ENCODE results near the gene TBCCD1. TPM values are rescaled to one million over a fixed set of nuclear protein-coding genes. Genes with fewer than 3 reads are reported as not detected.

TBCCD1 gene
- total RNA-seq = 10 to 100 TPM; 16.6 to 17.5 TPM

- CTCF ChIA-PET = interaction anchor here (0.5 to 6.9 kb wide), 6 partner anchors 27 to 624 kb away, joined by 3 to 64 read pairs (median 7); no protein-coding TSS in a partner anchor
- H3K27ac Mint-ChIP-seq = peak within 1 kb of the TSS; percentile 93
These were observed at the start of gene TBCCD1 for GRCh38 chr3:186567072-186567921. Gene TBCCD1, minus strand, starts transcription at chr3:186567339. Its CDS starts 3,010 bp downstream, at chr3:186564329.

GRCh38 chr3:186616299-186616617 lies 49.1 kb upstream of the TBCCD1 start:
- H3K27me3 Mint-ChIP-seq = peaks cover 48% of the 10 kb centered on the region
- CTCF ChIA-PET = interaction anchor here (0.5 to 8.1 kb wide), 45 partner anchors 9 to 672 kb away, joined by 3 to 106 read pairs (median 5); partner anchors contain the start of genes DNAJB11, EIF4A2, HRG and RFC4
- ATAC-seq = no peak
- H3K4me3 Mint-ChIP-seq = no peak overlapping the region
- H3K36me3 Mint-ChIP-seq = no peaks in the 10 kb centered on the region
- H3K9me3 Mint-ChIP-seq (ENCODE audit: low read depth) = no peaks in the 10 kb centered on the region
- H3K27ac Mint-ChIP-seq = no peak overlapping the region
- DNase-seq = no peak
- peaks cover 21% of the 10 kb centered on the region for H3K4me1 Mint-ChIP-seq

More at GRCh38 chr3:186567072-186567921, at the start of gene TBCCD1:
- H3K4me1 Mint-ChIP-seq = peaks cover 52% of the 10 kb centered on the region
- H3K4me3 Mint-ChIP-seq = peak within 1 kb of the TSS; percentile 89
- H3K9me3 Mint-ChIP-seq (ENCODE audit: low read depth) = no peaks in the 10 kb centered on the region
- DNase-seq (peak; percentile 95), ATAC-seq (peak; percentile 57)
- peaks cover 8% of the 10 kb centered on the region for H3K36me3 Mint-ChIP-seq
- H3K27me3 Mint-ChIP-seq = no peaks in the 10 kb centered on the region

- H3K36me3 Mint-ChIP-seq = no peaks in the 10 kb centered on the region
- H3K9me3 Mint-ChIP-seq (ENCODE audit: low read depth) = no peaks in the 10 kb centered on the region
- no peak overlapping the region for H3K27ac Mint-ChIP-seq
- H3K27me3 Mint-ChIP-seq = peaks cover 45% of the 10 kb centered on the region
- DNase-seq = peak; percentile 83
- CTCF ChIA-PET = interaction anchor here (0.7 to 8.1 kb wide), 41 partner anchors 8 to 671 kb away, joined by 3 to 106 read pairs (median 5); partner anchors contain the start of genes DNAJB11, EIF4A2, RFC4 and RPL39L
- peak overlapping the region; percentile 11 for H3K4me3 Mint-ChIP-seq
- ATAC-seq = peak; percentile 70
- H3K4me1 Mint-ChIP-seq = peaks cover 21% of the 10 kb centered on the region
These were observed 47.7 kb upstream of the TBCCD1 start for GRCh38 chr3:186614597-186615483.

GRCh38 chr3:186614266-186614596 lies 47.1 kb upstream of the TBCCD1 start:
- CTCF ChIA-PET = interaction anchor here (0.7 to 8.1 kb wide), 40 partner anchors 9 to 670 kb away, joined by 3 to 106 read pairs (median 5); partner anchors contain the start of genes DNAJB11, EIF4A2, RFC4 and RPL39L
- no peaks in the 10 kb centered on the region for H3K9me3 Mint-ChIP-seq (ENCODE audit: low read depth)
- peak overlapping the region; percentile 11 for H3K4me3 Mint-ChIP-seq
- peaks cover 45% of the 10 kb centered on the region for H3K27me3 Mint-ChIP-seq
- no peak for DNase-seq
- no peak for ATAC-seq
- H3K36me3 Mint-ChIP-seq = no peaks in the 10 kb centered on the region
- peaks cover 21% of the 10 kb centered on the region for H3K4me1 Mint-ChIP-seq
- no peak overlapping the region for H3K27ac Mint-ChIP-seq

GRCh38 chr3:186613637-186614265 lies 46.6 kb upstream of the TBCCD1 start:
- no peak overlapping the region for H3K27ac Mint-ChIP-seq
- no peak overlapping the region for H3K4me3 Mint-ChIP-seq
- no peak for DNase-seq
- no peaks in the 10 kb centered on the region for H3K9me3 Mint-ChIP-seq (ENCODE audit: low read depth)
- H3K36me3 Mint-ChIP-seq = no peaks in the 10 kb centered on the region
- peaks cover 43% of the 10 kb centered on the region for H3K27me3 Mint-ChIP-seq
- CTCF ChIA-PET = interaction anchor here (1.0 to 8.1 kb wide), 22 partner anchors 9 to 630 kb away, joined by 3 to 106 read pairs (median 7); partner anchors contain the start of genes DNAJB11, EIF4A2 and RPL39L
- H3K4me1 Mint-ChIP-seq = peaks cover 21% of the 10 kb centered on the region
- ATAC-seq = no peak

GRCh38 chr3:186612721-186613636 lies 45.8 kb upstream of the TBCCD1 start, which contains the start of gene AHSG:
Gene AHSG, plus strand, starts transcription at chr3:186613060. Its CDS starts 82 bp downstream, at chr3:186613142.
- ATAC-seq = no peak
- Mint-ChIP-seq H3K27ac (no peak within 1 kb of the TSS), H3K27me3 (peaks cover 36% of the 10 kb centered on the region), H3K9me3 (ENCODE audit: low read depth) (no peaks in the 10 kb centered on the region), H3K36me3 (no peaks in the 10 kb centered on the region), H3K4me3 (no peak within 1 kb of the TSS), H3K4me1 (peaks cover 21% of the 10 kb centered on the region)
- DNase-seq = no peak
- CTCF ChIA-PET = interaction anchor here (1.0 to 8.1 kb wide), 7 partner anchors 9 to 214 kb away, joined by 3 to 106 read pairs (median 16); partner anchors contain the start of gene EIF4A2

- CTCF ChIA-PET = interaction anchor here (8.1 kb wide), 1 partner anchor 208 kb away, joined by 106 read pairs; no protein-coding TSS in a partner anchor
- DNase-seq = no peak
These were observed 44.9 kb upstream of the TBCCD1 start for GRCh38 chr3:186612065-186612464.

GRCh38 chr3:186609247-186609868 lies 42.2 kb upstream of the TBCCD1 start:
- Mint-ChIP-seq H3K27ac (no peak overlapping the region), H3K27me3 (peaks cover 23% of the 10 kb centered on the region), H3K9me3 (ENCODE audit: low read depth) (no peaks in the 10 kb centered on the region), H3K4me1 (peaks cover 1% of the 10 kb centered on the region), H3K36me3 (no peaks in the 10 kb centered on the region), H3K4me3 (no peak overlapping the region)
- CTCF ChIA-PET = interaction anchor here (0.9 to 2.0 kb wide), 3 partner anchors 8 to 212 kb away, joined by 4 to 8 read pairs (median 8); no protein-coding TSS in a partner anchor
- DNase-seq (no peak), ATAC-seq (no peak)

More at GRCh38 chr3:186612065-186612464, 44.9 kb upstream of the TBCCD1 start:
- Mint-ChIP-seq H3K4me3 (no peak overlapping the region), H3K27ac (no peak overlapping the region), H3K27me3 (peaks cover 27% of the 10 kb centered on the region), H3K4me1 (peaks cover 16% of the 10 kb centered on the region), H3K9me3 (ENCODE audit: low read depth) (no peaks in the 10 kb centered on the region), H3K36me3 (no peaks in the 10 kb centered on the region)
- no peak for ATAC-seq

GRCh38 chr3:186608624-186609215 lies 41.6 kb upstream of the TBCCD1 start:
- Mint-ChIP-seq H3K4me1 (no peaks in the 10 kb centered on the region), H3K36me3 (no peaks in the 10 kb centered on the region), H3K27ac (no peak overlapping the region), H3K4me3 (no peak overlapping the region), H3K9me3 (ENCODE audit: low read depth) (no peaks in the 10 kb centered on the region), H3K27me3 (peaks cover 20% of the 10 kb centered on the region)
- CTCF ChIA-PET = interaction anchor here (1.4 kb wide), 1 partner anchor 8 kb away, joined by 8 read pairs; no protein-coding TSS in a partner anchor
- DNase-seq = no peak
- ATAC-seq = no peak

GRCh38 chr3:186605561-186606545 lies 38.7 kb upstream of the TBCCD1 start:
- H3K36me3 Mint-ChIP-seq = no peaks in the 10 kb centered on the region
- no peak for ATAC-seq
- CTCF ChIA-PET = interaction anchor here (1.1 to 3.2 kb wide), 2 partner anchors 9 to 216 kb away, joined by 3 to 20 read pairs; partner anchors contain the start of gene AHSG

More at GRCh38 chr3:186605561-186606545, 38.7 kb upstream of the TBCCD1 start:
- no peaks in the 10 kb centered on the region for H3K4me1 Mint-ChIP-seq
- no peak overlapping the region for H3K27ac Mint-ChIP-seq
- H3K9me3 Mint-ChIP-seq (ENCODE audit: low read depth) = no peaks in the 10 kb centered on the region
- H3K27me3 Mint-ChIP-seq = peaks cover 4% of the 10 kb centered on the region
- no peak overlapping the region for H3K4me3 Mint-ChIP-seq
- DNase-seq = no peak

Data from activated CD8-positive, alpha-beta memory T cell treated with anti-CD3 and anti-CD28 coated beads, Interleukin-2, amount 10 ng/mL, durations not matched to agents 7 days and 5 days (primary cell).